Osteoblast (primary cell): ENCODE measurements around the gene DCP1A. TPM values are rescaled to one million over a fixed set of nuclear protein-coding genes. Genes with fewer than 3 reads are reported as not detected.
"Not testable (repeated sequence)": the region's sequence is repeated elsewhere in the genome, so short reads cannot be mapped to it uniquely, and the experiment has no call there.

Experiments used
- DNase-seq: peaks from one replicate; pipeline ENCODE4 v3.0.0; 2011; ENCODE audit warnings: low spot score, mixed read lengths; ENCODE audit not compliant: insufficient read length; ENCODE audit errors: missing footprints
- H2AFZ ChIP-seq: 2 replicates; pipeline ENCODE4 v1.6.0; 2011; ENCODE audit warnings: mild to moderate bottlenecking, low read length
- H3K27ac ChIP-seq: 2 replicates; pipeline ENCODE4 v1.5.1; 2011; ENCODE audit warnings: mild to moderate bottlenecking, low read depth, low read length, moderate library complexity
- H3K27me3 ChIP-seq: 2 replicates; pipeline ENCODE4 v1.6.0; 2012; ENCODE audit warnings: mild to moderate bottlenecking, control low read depth, inconsistent platforms, low read length, moderate library complexity; ENCODE audit not compliant: insufficient read depth
- H3K36me3 ChIP-seq: 2 replicates; pipeline ENCODE4 v1.5.1; 2011; ENCODE audit warnings: mild to moderate bottlenecking, low read length, control low read depth, moderate library complexity; ENCODE audit not compliant: insufficient read depth
- H3K4me1 ChIP-seq: 2 replicates; pipeline ENCODE4 v1.5.1; 2011; ENCODE audit warnings: mild to moderate bottlenecking, low read length, control low read depth, moderate library complexity; ENCODE audit not compliant: insufficient read depth
- H3K4me2 ChIP-seq: 2 replicates; pipeline ENCODE4 v1.6.0; 2011; ENCODE audit warnings: mild to moderate bottlenecking, low read length; ENCODE audit not compliant: insufficient read depth
- H3K4me3 ChIP-seq: fragments of 200-600 bp; sonication (generic); 3 replicates; pipeline ENCODE4 v1.5.1; 2012; ENCODE audit warnings: mild to moderate bottlenecking, low read length, inconsistent platforms; ENCODE audit not compliant: insufficient read depth
- H3K79me2 ChIP-seq: 2 replicates; pipeline ENCODE4 v1.6.0; 2012; ENCODE audit warnings: mild to moderate bottlenecking, low read length, control low read depth, inconsistent platforms; ENCODE audit not compliant: insufficient read depth
- H3K9me3 ChIP-seq: 2 replicates; pipeline ENCODE4 v1.5.1; 2011; ENCODE audit warnings: low read depth, low read length, control low read depth
- H4K20me1 ChIP-seq: 2 replicates; pipeline ENCODE4 v1.6.0; 2012; ENCODE audit warnings: mild to moderate bottlenecking, low read length, control low read depth; ENCODE audit not compliant: insufficient read depth
- CTCF ChIP-seq: IDR thresholded peaks from 2 replicates; pipeline ENCODE4 v1.5.1; 2011; ENCODE audit warnings: mild to moderate bottlenecking, low read depth, low read length, moderate library complexity; ENCODE audit errors: extremely low read depth
- total RNA-seq: library from RNA; depleted of rRNA; stranded (reverse); fragments of >200 nt; gene quantifications from 2 replicates; pipeline ENCODE4 v1.2.3, GENCODE V29; 2012

The DCP1A gene
- total RNA-seq, 1 donor, result 16.6 TPM

GRCh38 chr3:53303957-53304356 lies 43.4 kb downstream of the DCP1A start:
- no peak overlapping the region for H2AFZ ChIP-seq
- peaks cover 3% of the 10 kb centered on the region for H4K20me1 ChIP-seq
- H3K4me1 ChIP-seq, result no peaks in the 10 kb centered on the region
- H3K36me3 ChIP-seq, result peaks cover 19% of the 10 kb centered on the region
- DNase-seq, result no peak
- no peak overlapping the region for H3K4me3 ChIP-seq
- no peak overlapping the region for H3K27ac ChIP-seq
- TF ChIP-seq CTCF, result no peak
- H3K27me3 ChIP-seq, result no peaks in the 10 kb centered on the region
- no peak overlapping the region for H3K4me2 ChIP-seq
- no peaks in the 10 kb centered on the region for H3K9me3 ChIP-seq
- H3K79me2 ChIP-seq, result no peaks in the 10 kb centered on the region

GRCh38 chr3:53303549-53303948 lies 43.8 kb downstream of the DCP1A start:
- H3K9me3 ChIP-seq, result no peaks in the 10 kb centered on the region
- peaks cover 3% of the 10 kb centered on the region for H4K20me1 ChIP-seq
- no peak for DNase-seq
- H3K27me3 ChIP-seq, result no peaks in the 10 kb centered on the region
- H3K36me3 ChIP-seq, result peaks cover 23% of the 10 kb centered on the region
- TF ChIP-seq CTCF, result no peak
- H2AFZ ChIP-seq, result no peak overlapping the region
- no peak overlapping the region for H3K27ac ChIP-seq
- no peak overlapping the region for H3K4me2 ChIP-seq
- no peaks in the 10 kb centered on the region for H3K79me2 ChIP-seq
- H3K4me1 ChIP-seq, result no peaks in the 10 kb centered on the region
- no peak overlapping the region for H3K4me3 ChIP-seq

GRCh38 chr3:53300826-53301225 lies 46.5 kb downstream of the DCP1A start:
- Histone ChIP-seq H3K9me3 (no peaks in the 10 kb centered on the region), H3K4me2 (no peak overlapping the region), H3K27ac (no peak overlapping the region), H3K36me3 (peaks cover 22% of the 10 kb centered on the region), H2AFZ (no peak overlapping the region), H3K4me3 (no peak overlapping the region), H3K4me1 (no peaks in the 10 kb centered on the region), H3K79me2 (no peaks in the 10 kb centered on the region), H4K20me1 (peaks cover 3% of the 10 kb centered on the region), H3K27me3 (no peaks in the 10 kb centered on the region)
- no peak for TF ChIP-seq CTCF
- DNase-seq, result no peak

GRCh38 chr3:53299611-53300023 lies 47.7 kb downstream of the DCP1A start:
- H3K4me1 ChIP-seq, H3K4me2 ChIP-seq, H3K9me3 ChIP-seq, H2AFZ ChIP-seq, DNase-seq, H3K27me3 ChIP-seq, H4K20me1 ChIP-seq, H3K79me2 ChIP-seq, H3K4me3 ChIP-seq: not testable (repeated sequence)
- TF ChIP-seq CTCF, result peak; percentile 81
- H3K36me3 ChIP-seq, result peaks cover 22% of the 10 kb centered on the region
- H3K27ac ChIP-seq, result peak overlapping the region; percentile 7
